K562 (cell line): ENCODE results near the gene PDCD11. TPM values are rescaled to one million over a fixed set of nuclear protein-coding genes. Genes with fewer than 3 reads are reported as not detected.

ENCODE experiments used
- BACH1 ChIP-seq: fragments of 200-800 bp; sonication (Bioruptor generic); IDR thresholded peaks from 2 replicates; pipeline ENCODE4 v1.6.1; 2016; ENCODE audit warnings: missing genetic modification characterization, missing compliant biosample characterization
- CREM ChIP-seq: IDR thresholded peaks from 2 replicates; pipeline ENCODE4 v1.6.1; 2014; ENCODE audit warnings: antibody characterized with exemption, low read depth
- FIP1L1 ChIP-seq: fragments of 200-400 bp; formaldehyde crosslinking; IDR thresholded peaks from 2 replicates; pipeline ENCODE4 v1.6.1; 2018; ENCODE audit warnings: mild to moderate bottlenecking, low read depth, low read length; ENCODE audit not compliant: poor library complexity, severe bottlenecking
- KAT7 ChIP-seq: sonication (generic); formaldehyde crosslinking; IDR thresholded peaks from 2 replicates; pipeline ENCODE4 v1.8.0; 2022; ENCODE audit warnings: missing genetic modification reagents, mild to moderate bottlenecking, borderline replicate concordance
- MIER1 ChIP-seq: fragments of 450-650 bp; IDR thresholded peaks from 2 replicates; pipeline ENCODE4 v1.6.1; 2016; ENCODE audit warnings: antibody characterized with exemption, mild to moderate bottlenecking, low read depth
- POLR2AphosphoS5 ChIP-seq: IDR thresholded peaks from 2 replicates; pipeline ENCODE4 v1.6.1; 2011; ENCODE audit warnings: mild to moderate bottlenecking, low read depth, low read length, moderate library complexity; ENCODE audit not compliant: control insufficient read depth, insufficient read depth
- POLR2G ChIP-seq: fragments of 200-400 bp; formaldehyde crosslinking; IDR thresholded peaks from 2 replicates; pipeline ENCODE4 v1.6.1; 2017; ENCODE audit warnings: low read depth, mild to moderate bottlenecking, antibody characterized with exemption, low read length, moderate library complexity
- RBM25 ChIP-seq: fragments of 200-400 bp; formaldehyde crosslinking; IDR thresholded peaks from 2 replicates; pipeline ENCODE4 v1.6.1; 2018; ENCODE audit warnings: low read length, low read depth, moderate library complexity; ENCODE audit not compliant: severe bottlenecking
- SIN3B ChIP-seq: fragments of 450-650 bp; IDR thresholded peaks from 2 replicates; pipeline ENCODE4 v1.6.1; 2017; ENCODE audit warnings: low read depth, mild to moderate bottlenecking, moderate library complexity
- SRF ChIP-seq, 2 experiments: fragments of 250-450, 450-650 bp in 1 of 2; sonication (Bioruptor Pico) in 1 of 2; sonication (generic) in 1 of 2; formaldehyde crosslinking; IDR thresholded peaks; 2 replicates each; pipeline versions ENCODE4 v1.5.0 to v1.5.1; 2020 to 2022; ENCODE audit warnings: mild to moderate bottlenecking in 1 of 2, missing genetic modification reagents in 1 of 2
- TBP ChIP-seq: optimal IDR thresholded peaks from 2 replicates; pipeline ENCODE3; 2011; ENCODE audit warnings: low read depth, low read length, improper control_type of control experiment
- ZNF699 ChIP-seq: fragments of 250-450 bp; sonication (Bioruptor Pico); IDR thresholded peaks from 2 replicates; pipeline ENCODE4 v1.8.0; 2021; ENCODE audit warnings: mild to moderate bottlenecking, moderate library complexity; ENCODE audit not compliant: insufficient replicate concordance
- polyA plus RNA-seq, 8 experiments: library from polyadenylated mRNA; depleted of rRNA in 4 of 8; stranded (reverse) in 5 of 8; unstranded in 3 of 8; fragments of >200 nt; fragmentation: Nextera tagmentation in 2 of 8; fragmentation: Illumina TruSeq in 1 of 8; extraction: Ambion mirVana in 2 of 8; extraction: Trizol in 1 of 8; gene quantifications; 2 replicates each; pipeline versions ENCODE4 v1.2.1 to v1.2.3, GENCODE V29; 2011 to 2014; ENCODE audit warnings: inconsistent platforms in 1 of 8, missing spikeins in 1 of 8
- total RNA-seq, 7 experiments: library from RNA; depleted of rRNA in 6 of 7; stranded (reverse); fragments of >200 nt in 6 of 7; fragmentation: Illumina TruSeq in 2 of 7; extraction: Trizol in 2 of 7; gene quantifications; 2 replicates each; pipeline versions ENCODE4 v1.2.1 to v1.2.3, GENCODE V29; 2011 to 2021; ENCODE audit warnings: low replicate concordance in 1 of 7
- TF ChIP-seq, protein P1 (sequence below): fragments of 250-450 bp; sonication (Bioruptor Pico); IDR thresholded peaks from 2 replicates; pipeline ENCODE4 v1.5.0; 2022; ENCODE audit warnings: mild to moderate bottlenecking
- TF ChIP-seq, protein P2 (sequence below): sonication (generic); formaldehyde crosslinking; IDR thresholded peaks from 2 replicates; pipeline ENCODE4 v1.8.0; 2022; ENCODE audit warnings: mild to moderate bottlenecking, missing genetic modification reagents
- TF ChIP-seq, protein P3 (sequence below): sonication (generic); formaldehyde crosslinking; IDR thresholded peaks from 2 replicates; pipeline ENCODE4 v1.4.0; 2020; ENCODE audit warnings: mild to moderate bottlenecking, missing genetic modification reagents
- TF ChIP-seq, protein P4 (sequence below): fragments of 450-650 bp; IDR thresholded peaks from 2 replicates; pipeline ENCODE4 v1.6.1; 2017; ENCODE audit warnings: antibody characterized with exemption, mild to moderate bottlenecking

PDCD11 gene
- total and polyA plus RNA-seq, 9 of the 15 experiments (the other 6 are each of a cell fraction or from before 2014, with no cell fraction given) = 14.8 to 73.8 (median 50.0) TPM

DNA sequence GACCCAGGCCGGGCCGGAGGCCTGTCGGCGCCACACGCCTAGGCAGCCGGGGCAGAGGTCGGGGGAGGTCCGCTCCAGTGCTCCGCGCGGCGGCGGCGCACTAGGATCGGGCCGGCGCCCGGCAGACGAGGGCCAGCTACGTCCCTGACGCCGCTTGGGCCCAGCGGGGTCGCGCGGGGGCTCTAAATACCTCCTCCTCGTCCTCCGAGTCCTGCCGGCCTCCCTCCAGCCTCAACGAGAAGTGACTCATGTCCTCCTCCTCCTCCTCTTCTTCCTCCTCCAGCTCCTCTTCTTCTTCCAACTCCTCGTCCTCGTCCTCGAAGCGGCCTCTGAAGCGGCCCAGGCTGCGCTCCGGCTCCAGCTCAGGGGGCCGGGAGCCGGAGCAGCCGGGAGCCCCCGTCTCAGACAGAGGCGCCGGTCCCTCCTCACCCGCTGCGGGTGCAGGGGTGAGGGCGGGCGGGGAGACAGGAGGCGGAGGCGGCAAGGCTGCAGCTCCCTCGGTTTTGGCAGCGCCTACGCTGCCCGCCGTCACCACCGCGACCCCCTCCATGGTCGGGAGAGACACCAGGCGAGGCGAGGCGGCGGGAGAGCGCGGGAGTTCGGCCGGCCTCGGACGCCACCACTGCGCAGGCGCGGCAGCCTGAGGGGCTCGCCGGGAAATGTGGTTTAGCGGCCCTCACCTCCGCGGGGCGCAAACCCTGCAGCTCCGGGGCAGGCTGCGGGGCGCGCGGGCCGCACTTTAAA lies 45.7 kb upstream of the PDCD11 start, which contains the start of gene PCGF6 (continued):
- TF ChIP-seq, protein P1, sequence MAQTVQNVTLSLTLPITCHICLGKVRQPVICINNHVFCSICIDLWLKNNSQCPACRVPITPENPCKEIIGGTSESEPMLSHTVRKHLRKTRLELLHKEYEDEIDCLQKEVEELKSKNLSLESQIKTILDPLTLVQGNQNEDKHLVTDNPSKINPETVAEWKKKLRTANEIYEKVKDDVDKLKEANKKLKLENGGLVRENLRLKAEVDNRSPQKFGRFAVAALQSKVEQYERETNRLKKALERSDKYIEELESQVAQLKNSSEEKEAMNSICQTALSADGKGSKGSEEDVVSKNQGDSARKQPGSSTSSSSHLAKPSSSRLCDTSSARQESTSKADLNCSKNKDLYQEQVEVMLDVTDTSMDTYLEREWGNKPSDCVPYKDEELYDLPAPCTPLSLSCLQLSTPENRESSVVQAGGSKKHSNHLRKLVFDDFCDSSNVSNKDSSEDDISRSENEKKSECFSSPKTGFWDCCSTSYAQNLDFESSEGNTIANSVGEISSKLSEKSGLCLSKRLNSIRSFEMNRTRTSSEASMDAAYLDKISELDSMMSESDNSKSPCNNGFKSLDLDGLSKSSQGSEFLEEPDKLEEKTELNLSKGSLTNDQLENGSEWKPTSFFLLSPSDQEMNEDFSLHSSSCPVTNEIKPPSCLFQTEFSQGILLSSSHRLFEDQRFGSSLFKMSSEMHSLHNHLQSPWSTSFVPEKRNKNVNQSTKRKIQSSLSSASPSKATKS (CRISPR knock-in tag) = no peak
- TF ChIP-seq TBP (peak; percentile 42), BACH1 (tag) (no peak), ZNF699 (CRISPR knock-in tag) (no peak), KAT7 (0 out of 2 replicates have a peak, but pooled peaks have one; percentile 44), SRF (CRISPR knock-in tag; IDR thresholded peaks at IDR 0.05) (0 out of 4 replicates have a peak, but pooled peaks of 1 of the 2 experiments have one; percentile 17), POLR2AphosphoS5 (0 out of 2 replicates have a peak, but pooled peaks have one; percentile 39), SIN3B (no peak), MIER1 (no peak), FIP1L1 (peak; percentile 39), CREM (peak; percentile 37), RBM25 (peak; percentile 10), POLR2G (peak; percentile 89)
- TF ChIP-seq, protein P2, sequence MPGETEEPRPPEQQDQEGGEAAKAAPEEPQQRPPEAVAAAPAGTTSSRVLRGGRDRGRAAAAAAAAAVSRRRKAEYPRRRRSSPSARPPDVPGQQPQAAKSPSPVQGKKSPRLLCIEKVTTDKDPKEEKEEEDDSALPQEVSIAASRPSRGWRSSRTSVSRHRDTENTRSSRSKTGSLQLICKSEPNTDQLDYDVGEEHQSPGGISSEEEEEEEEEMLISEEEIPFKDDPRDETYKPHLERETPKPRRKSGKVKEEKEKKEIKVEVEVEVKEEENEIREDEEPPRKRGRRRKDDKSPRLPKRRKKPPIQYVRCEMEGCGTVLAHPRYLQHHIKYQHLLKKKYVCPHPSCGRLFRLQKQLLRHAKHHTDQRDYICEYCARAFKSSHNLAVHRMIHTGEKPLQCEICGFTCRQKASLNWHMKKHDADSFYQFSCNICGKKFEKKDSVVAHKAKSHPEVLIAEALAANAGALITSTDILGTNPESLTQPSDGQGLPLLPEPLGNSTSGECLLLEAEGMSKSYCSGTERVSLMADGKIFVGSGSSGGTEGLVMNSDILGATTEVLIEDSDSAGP (CRISPR knock-in tag) = 0 out of 2 replicates have a peak, but pooled peaks have one; percentile 58
- TF ChIP-seq, protein P3, sequence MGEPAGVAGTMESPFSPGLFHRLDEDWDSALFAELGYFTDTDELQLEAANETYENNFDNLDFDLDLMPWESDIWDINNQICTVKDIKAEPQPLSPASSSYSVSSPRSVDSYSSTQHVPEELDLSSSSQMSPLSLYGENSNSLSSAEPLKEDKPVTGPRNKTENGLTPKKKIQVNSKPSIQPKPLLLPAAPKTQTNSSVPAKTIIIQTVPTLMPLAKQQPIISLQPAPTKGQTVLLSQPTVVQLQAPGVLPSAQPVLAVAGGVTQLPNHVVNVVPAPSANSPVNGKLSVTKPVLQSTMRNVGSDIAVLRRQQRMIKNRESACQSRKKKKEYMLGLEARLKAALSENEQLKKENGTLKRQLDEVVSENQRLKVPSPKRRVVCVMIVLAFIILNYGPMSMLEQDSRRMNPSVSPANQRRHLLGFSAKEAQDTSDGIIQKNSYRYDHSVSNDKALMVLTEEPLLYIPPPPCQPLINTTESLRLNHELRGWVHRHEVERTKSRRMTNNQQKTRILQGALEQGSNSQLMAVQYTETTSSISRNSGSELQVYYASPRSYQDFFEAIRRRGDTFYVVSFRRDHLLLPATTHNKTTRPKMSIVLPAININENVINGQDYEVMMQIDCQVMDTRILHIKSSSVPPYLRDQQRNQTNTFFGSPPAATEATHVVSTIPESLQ (CRISPR knock-in tag) = peak; percentile 53; the same call in 1 of the 2 replicates
- TF ChIP-seq, protein P4, sequence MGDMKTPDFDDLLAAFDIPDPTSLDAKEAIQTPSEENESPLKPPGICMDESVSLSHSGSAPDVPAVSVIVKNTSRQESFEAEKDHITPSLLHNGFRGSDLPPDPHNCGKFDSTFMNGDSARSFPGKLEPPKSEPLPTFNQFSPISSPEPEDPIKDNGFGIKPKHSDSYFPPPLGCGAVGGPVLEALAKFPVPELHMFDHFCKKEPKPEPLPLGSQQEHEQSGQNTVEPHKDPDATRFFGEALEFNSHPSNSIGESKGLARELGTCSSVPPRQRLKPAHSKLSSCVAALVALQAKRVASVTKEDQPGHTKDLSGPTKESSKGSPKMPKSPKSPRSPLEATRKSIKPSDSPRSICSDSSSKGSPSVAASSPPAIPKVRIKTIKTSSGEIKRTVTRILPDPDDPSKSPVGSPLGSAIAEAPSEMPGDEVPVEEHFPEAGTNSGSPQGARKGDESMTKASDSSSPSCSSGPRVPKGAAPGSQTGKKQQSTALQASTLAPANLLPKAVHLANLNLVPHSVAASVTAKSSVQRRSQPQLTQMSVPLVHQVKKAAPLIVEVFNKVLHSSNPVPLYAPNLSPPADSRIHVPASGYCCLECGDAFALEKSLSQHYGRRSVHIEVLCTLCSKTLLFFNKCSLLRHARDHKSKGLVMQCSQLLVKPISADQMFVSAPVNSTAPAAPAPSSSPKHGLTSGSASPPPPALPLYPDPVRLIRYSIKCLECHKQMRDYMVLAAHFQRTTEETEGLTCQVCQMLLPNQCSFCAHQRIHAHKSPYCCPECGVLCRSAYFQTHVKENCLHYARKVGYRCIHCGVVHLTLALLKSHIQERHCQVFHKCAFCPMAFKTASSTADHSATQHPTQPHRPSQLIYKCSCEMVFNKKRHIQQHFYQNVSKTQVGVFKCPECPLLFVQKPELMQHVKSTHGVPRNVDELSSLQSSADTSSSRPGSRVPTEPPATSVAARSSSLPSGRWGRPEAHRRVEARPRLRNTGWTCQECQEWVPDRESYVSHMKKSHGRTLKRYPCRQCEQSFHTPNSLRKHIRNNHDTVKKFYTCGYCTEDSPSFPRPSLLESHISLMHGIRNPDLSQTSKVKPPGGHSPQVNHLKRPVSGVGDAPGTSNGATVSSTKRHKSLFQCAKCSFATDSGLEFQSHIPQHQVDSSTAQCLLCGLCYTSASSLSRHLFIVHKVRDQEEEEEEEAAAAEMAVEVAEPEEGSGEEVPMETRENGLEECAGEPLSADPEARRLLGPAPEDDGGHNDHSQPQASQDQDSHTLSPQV = 0 out of 2 replicates have a peak, but pooled peaks have one; percentile 42
